OCI-M2 (cell line): ENCODE measurements around the gene CRABP2.

Experiments
- DNase-seq: peaks from one replicate; lab custom pipeline; 2025; ENCODE audit not compliant: unreplicated experiment; lab: John Stamatoyannopoulos, UW

Gene CRABP2

DNA sequence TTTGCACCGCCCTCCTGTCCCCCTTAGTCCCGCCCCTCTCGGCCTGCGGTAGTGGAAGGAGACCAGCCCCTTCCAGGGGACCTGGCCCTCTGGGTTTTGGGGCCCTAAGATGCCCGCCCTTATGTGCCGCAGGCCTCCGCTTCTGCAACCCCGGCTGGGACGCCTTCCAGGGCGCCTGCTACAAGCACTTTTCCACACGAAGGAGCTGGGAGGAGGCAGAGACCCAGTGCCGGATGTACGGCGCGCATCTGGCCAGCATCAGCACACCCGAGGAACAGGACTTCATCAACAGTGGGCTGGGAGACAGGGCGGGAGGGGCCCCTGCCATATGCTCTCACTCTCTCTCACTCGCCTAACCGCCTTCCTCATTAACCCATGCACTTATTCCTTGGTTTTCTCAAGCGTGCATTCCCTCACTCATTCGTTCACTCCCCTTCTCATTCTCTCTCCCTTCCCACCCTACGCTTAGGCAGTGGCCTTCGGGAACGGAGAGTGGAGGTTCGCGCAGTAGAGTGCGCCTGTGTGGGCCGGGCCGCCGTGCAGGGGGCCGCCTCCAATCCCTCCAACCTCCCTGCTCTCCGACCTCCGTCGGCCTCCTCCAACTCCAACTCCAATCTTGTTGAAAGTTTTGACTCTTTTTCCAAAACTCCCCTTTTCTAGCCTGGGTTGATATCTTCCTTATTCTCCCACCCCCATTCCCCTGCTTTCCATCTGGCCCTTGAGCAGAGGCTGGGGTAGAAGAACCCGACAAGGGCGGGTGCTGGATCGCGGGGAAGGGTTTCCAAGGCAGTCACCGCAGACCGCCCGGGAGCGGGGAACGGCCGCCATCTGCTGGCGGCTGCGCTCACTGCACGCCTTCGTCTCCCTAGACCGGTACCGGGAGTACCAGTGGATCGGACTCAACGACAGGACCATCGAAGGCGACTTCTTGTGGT, 48.3 kb downstream of the CRABP2 start:
- DNase-seq = no peak

DNA sequence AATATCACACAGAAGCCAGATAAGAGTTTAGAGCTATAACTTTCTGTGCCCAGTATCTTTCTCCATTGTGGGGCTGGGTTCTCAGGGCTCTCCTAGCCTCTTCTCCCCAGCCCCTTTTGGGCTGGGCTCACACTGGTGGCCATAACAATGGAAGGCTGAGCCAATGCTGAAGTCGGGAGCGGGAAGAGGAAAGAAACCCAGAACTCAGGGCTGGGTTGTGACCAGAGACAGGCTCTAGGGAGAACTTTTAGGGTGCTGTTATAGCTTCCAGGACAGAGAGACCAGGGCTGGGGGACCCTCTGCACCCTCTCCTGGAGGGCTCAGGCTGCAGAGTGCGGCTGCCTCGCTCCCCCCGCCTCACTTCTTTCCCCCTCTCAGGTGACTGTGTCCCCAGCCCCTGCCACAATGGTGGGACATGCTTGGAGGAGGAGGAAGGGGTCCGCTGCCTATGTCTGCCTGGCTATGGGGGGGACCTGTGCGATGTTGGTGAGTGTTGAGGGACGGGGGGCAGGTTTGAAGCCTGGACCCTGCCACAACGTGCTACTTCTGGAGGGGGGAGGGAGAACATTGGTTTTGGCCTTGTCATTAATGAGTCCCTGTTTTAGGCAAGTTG, 49.4 kb downstream of the CRABP2 start:
- no peak for DNase-seq

DNA sequence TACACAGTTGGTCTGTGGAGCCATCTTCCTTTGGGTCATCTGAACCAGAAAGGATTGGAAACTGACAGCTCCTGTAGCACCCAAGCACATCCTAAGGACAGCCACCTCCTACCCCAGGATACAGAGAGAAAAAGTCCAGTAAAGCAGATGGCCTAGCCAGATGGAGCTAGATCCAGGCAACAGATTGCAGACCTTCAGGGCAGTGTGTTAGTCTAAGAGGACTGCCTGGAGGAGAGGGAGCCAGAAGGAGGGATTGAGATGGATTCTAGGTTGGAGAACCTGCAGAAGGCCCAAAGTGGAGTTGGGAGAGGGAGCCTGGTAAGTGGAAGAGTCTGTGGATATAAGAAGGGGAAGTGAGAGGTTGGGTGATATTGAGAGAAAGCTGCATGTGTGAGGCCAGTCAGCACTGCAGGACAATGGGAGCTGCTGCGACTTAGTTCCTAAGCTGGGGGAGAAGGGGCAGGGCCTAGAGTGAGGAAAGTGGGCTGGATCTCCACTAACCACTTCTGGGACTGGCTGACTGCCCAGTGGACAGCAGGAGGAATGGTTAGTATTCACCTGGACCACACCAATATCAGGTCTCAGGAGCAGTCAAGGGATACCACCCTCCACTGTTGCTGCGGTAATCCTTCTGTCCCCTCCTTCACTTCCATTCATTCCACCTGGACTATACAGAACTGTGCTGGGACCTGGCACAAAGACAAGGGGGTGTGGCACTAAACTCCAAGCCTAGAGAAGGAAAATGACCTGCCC, 50.1 kb downstream of the CRABP2 start:
- no peak for DNase-seq

DNA sequence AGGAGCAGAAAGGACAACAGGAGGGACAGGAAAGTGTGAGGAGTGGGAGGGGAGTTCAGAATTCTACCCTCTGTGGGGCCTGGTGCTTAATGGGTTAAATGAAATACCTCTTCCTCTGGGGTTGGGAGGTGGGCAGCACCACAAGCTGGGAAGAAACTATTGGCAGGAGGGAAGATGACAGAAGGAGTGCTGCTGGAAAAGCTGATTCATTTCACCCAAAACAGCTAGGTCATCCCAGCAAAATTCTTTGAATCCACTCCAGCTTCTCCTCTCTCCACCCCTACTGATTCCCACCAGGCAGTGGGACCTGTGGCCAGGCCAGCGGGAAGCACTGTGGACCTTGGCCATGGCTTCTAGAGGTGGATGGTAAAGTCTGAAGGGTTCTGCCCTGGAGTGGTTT, 50.7 kb downstream of the CRABP2 start:
- DNase-seq = no peak

DNA sequence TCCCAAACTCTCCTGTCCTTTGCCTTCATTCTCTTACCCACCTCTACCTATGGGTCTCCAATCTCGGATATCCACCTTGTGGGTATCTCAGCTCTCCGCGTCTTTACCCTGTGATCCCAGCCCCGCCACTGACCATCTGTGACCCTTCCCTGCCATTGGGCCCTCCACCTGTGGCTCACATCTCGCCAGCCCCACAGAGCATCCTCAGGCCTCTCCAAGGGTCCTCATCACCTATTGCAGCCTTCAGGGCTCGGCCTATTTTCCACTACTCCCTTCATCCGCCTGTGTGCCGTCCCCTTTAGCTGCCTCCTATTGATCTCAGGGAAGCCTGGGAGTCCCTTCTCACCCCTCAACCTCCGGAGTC, 52.4 kb downstream of the CRABP2 start:
- no peak for DNase-seq

DNA sequence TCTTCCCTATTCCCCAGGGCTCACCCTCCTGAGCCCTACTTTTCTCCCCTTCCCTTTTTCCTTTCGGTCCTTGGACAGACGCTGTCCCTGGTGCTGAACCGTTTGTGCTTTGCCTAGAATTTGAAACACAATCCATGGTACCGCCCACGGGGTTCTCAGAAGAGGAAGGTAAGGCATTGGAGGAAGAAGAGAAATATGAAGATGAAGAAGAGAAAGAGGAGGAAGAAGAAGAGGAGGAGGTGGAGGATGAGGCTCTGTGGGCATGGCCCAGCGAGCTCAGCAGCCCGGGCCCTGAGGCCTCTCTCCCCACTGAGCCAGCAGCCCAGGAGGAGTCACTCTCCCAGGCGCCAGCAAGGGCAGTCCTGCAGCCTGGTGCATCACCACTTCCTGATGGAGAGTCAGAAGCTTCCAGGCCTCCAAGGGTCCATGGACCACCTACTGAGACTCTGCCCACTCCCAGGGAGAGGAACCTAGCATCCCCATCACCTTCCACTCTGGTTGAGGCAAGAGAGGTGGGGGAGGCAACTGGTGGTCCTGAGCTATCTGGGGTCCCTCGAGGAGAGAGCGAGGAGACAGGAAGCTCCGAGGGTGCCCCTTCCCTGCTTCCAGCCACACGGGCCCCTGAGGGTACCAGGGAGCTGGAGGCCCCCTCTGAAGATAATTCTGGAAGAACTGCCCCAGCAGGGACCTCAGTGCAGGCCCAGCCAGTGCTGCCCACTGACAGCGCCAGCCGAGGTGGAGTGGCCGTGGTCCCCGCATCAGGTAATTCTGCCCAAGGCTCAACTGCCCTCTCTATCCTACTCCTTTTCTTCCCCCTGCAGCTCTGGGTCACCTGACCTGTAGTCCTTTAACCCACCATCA, 53.0 kb downstream of the CRABP2 start:
- no peak for DNase-seq
